ENCODE data around the gene SRPK1.

The SRPK1 gene

GRCh38 chr6:35897036-35897435 is 23.9 kb downstream of the SRPK1 start:
- no peak for DNase-seq

GRCh38 chr6:35896228-35896627 is 24.7 kb downstream of the SRPK1 start:
- DNase-seq = no peak

- DNase-seq = no peak
Measured at GRCh38 chr6:35895560-35895959, 25.3 kb downstream of the SRPK1 start.

- DNase-seq = no peak
Measured at GRCh38 chr6:35894776-35895175, 26.1 kb downstream of the SRPK1 start.

GRCh38 chr6:35893246-35893645 is 27.7 kb downstream of the SRPK1 start:
- no peak for DNase-seq

- no peak for DNase-seq
Measured at GRCh38 chr6:35892482-35892881, 28.4 kb downstream of the SRPK1 start.

GRCh38 chr6:35879151-35879550 is 41.7 kb downstream of the SRPK1 start:
- no peak for DNase-seq

GRCh38 chr6:35876902-35877301 is 44.0 kb downstream of the SRPK1 start:
- DNase-seq = no peak

- no peak for DNase-seq
Measured at GRCh38 chr6:35874730-35875129, 46.2 kb downstream of the SRPK1 start.

- DNase-seq = no peak
Measured at GRCh38 chr6:35859367-35859766, 61.5 kb downstream of the SRPK1 start.

GRCh38 chr6:35857853-35858252 is 63.0 kb downstream of the SRPK1 start:
- DNase-seq = no peak

- DNase-seq = no peak
Measured at GRCh38 chr6:35856250-35856649, 64.6 kb downstream of the SRPK1 start.

GRCh38 chr6:35852994-35853393 is 67.9 kb downstream of the SRPK1 start:
- no peak for DNase-seq

GRCh38 chr6:35850208-35850607 is 70.7 kb downstream of the SRPK1 start:
- no peak for DNase-seq

- DNase-seq = no peak
Measured at GRCh38 chr6:35844290-35844689, 76.6 kb downstream of the SRPK1 start.

- no peak for DNase-seq
Measured at GRCh38 chr6:35842381-35842780, 78.5 kb downstream of the SRPK1 start.

- DNase-seq = no peak
Measured at GRCh38 chr6:35839019-35839418, 81.9 kb downstream of the SRPK1 start.

- DNase-seq = no peak
Measured at GRCh38 chr6:35833536-35833935, 87.4 kb downstream of the SRPK1 start.

GRCh38 chr6:35831257-35832007 is 89.5 kb downstream of the SRPK1 start:
- no peak for DNase-seq

- no peak for DNase-seq
Measured at GRCh38 chr6:35829306-35829705, 91.6 kb downstream of the SRPK1 start.

- DNase-seq = no peak
Measured at GRCh38 chr6:35824552-35825192, 96.2 kb downstream of the SRPK1 start.

- no peak for DNase-seq
Measured at GRCh38 chr6:35823601-35824000, 97.3 kb downstream of the SRPK1 start.

- no peak for DNase-seq
Measured at GRCh38 chr6:35817515-35817914, 103.4 kb downstream of the SRPK1 start.

- DNase-seq = no peak
Measured at GRCh38 chr6:35811699-35811995, 109.3 kb downstream of the SRPK1 start.
